K562 (cell line): ENCODE data around the gene PLEKHH3. TPM values are rescaled to one million over a fixed set of nuclear protein-coding genes. Genes with fewer than 3 reads are reported as not detected.

Source experiments
- ATAC-seq: fragments of 200-7000 bp; cut with Tn5 transposase; 3 replicates; pipeline ENCODE4 v1.9.1; 2020; ENCODE audit warnings: moderate library complexity
- BruUV-seq: library from RNA; stranded (reverse); fragments of 400-500 nt; replicated peaks from 2 replicates; lab custom pipeline; 2021; lab: Mats Ljungman, UMichigan
- CTCF ChIA-PET: fragments of 300-600 bp; formaldehyde crosslinking; extraction: SDS; loops from one replicate; lab custom pipeline; 2021; ENCODE audit warnings: low intra/inter-chr PET ratio; lab: Yijun Ruan, JAX
- POLR2A ChIA-PET: fragments of 300-600, 350-650 bp; sonication (Branson Sonifier 250); formaldehyde crosslinking; extraction: SDS; loops from one replicate; lab custom pipeline; 2021; ENCODE audit warnings: antibody characterized with exemption, inconsistent platforms; lab: Yijun Ruan, JAX
- DNase-seq, 4 experiments: peaks; one replicate each; pipeline versions ENCODE4 v3.0.0 to v3.0.0-alpha.2; 2011 to 2018; ENCODE audit warnings: low spot score in 3 of 4, mixed read lengths in 3 of 4; ENCODE audit errors: extremely low read depth in 1 of 4
- FAIRE-seq: peaks from 2 replicates; lab custom pipeline; 2011; peaks lifted over from hg19 to GRCh38; lab: Jason Lieb, UNC
- H2AFZ ChIP-seq: 2 replicates; pipeline ENCODE4 v1.6.0; 2011; ENCODE audit warnings: low read depth, low read length, control low read depth, inconsistent platforms
- H3K27ac ChIP-seq: fragments of 200-600 bp; 3 replicates; pipeline ENCODE4 v1.8.0; 2011; ENCODE audit warnings: low read depth, mild to moderate bottlenecking, control low read depth, inconsistent platforms, low read length, moderate library complexity, mixed read lengths; ENCODE audit errors: extremely low read depth
- H3K27me3 ChIP-seq, 2 experiments: fragments of 300-600 bp in 1 of 2; 2 replicates in 1 of 2; 3 replicates in 1 of 2; pipeline versions ENCODE4 v1.6.0 to v1.8.0; 2011; ENCODE audit warnings: inconsistent platforms in 2 of 2, low read length in 2 of 2, mild to moderate bottlenecking in 1 of 2, mixed read lengths in 1 of 2, moderate library complexity in 1 of 2; ENCODE audit not compliant: control insufficient read depth in 2 of 2, insufficient read depth in 2 of 2
- H3K36me3 ChIP-seq: fragments of 300-600 bp; 3 replicates; pipeline ENCODE4 v1.8.0; 2011; ENCODE audit warnings: mild to moderate bottlenecking, low read length, inconsistent platforms; ENCODE audit not compliant: control insufficient read depth, insufficient read depth
- H3K4me1 ChIP-seq, 2 experiments: fragments of 200-600 bp in 1 of 2; replicated peaks in 1 of 2; 2 replicates in 1 of 2; 3 replicates in 1 of 2; pipeline versions ENCODE4 v1.5.1 to v1.8.0; 2011; ENCODE audit warnings: inconsistent platforms in 2 of 2, low read length in 2 of 2, mild to moderate bottlenecking in 1 of 2, mixed read lengths in 1 of 2, moderate library complexity in 1 of 2; ENCODE audit not compliant: control insufficient read depth in 2 of 2, insufficient read depth in 2 of 2
- H3K4me2 ChIP-seq: 2 replicates; pipeline ENCODE4 v1.6.1; 2011; ENCODE audit warnings: low read length, control low read depth, inconsistent platforms, mixed read lengths; ENCODE audit not compliant: insufficient read depth
- H3K4me3 ChIP-seq: fragments of 200-600 bp; sonication (generic), shearing (Covaris generic); 2 replicates; pipeline ENCODE4 v1.5.1; 2016; ENCODE audit warnings: control low read depth, inconsistent platforms
- H3K79me2 ChIP-seq: fragments of 200-600 bp; 3 replicates; pipeline ENCODE4 v1.8.0; 2011; ENCODE audit warnings: low read length, inconsistent platforms; ENCODE audit not compliant: control insufficient read depth, insufficient read depth
- H3K9ac ChIP-seq, 2 experiments: 2 replicates each; pipeline versions ENCODE4 v1.6.0 to v1.6.1; 2011; ENCODE audit warnings: low read depth in 2 of 2, low read length in 2 of 2, control low read depth in 1 of 2, inconsistent platforms in 1 of 2, mild to moderate bottlenecking in 1 of 2, mixed read lengths in 1 of 2; ENCODE audit not compliant: insufficient read depth in 1 of 2
- H3K9me1 ChIP-seq: one replicate; pipeline ENCODE4 v1.6.0; 2011; ENCODE audit warnings: inconsistent platforms, mild to moderate bottlenecking, low read length, moderate library complexity; ENCODE audit not compliant: control insufficient read depth, insufficient read depth
- H3K9me3 ChIP-seq: replicated peaks from 2 replicates; pipeline ENCODE4 v1.5.1; 2011; ENCODE audit warnings: low read depth, low read length, inconsistent platforms; ENCODE audit not compliant: control insufficient read depth, insufficient read depth
- H4K20me1 ChIP-seq: replicated peaks from 2 replicates; pipeline ENCODE4 v1.6.1; 2011; ENCODE audit warnings: low read length, inconsistent platforms, mixed read lengths; ENCODE audit not compliant: control insufficient read depth, insufficient read depth
- E2F4 ChIP-seq: sonication (generic); formaldehyde crosslinking; IDR thresholded peaks from 2 replicates; pipeline ENCODE4 v1.8.0; 2022; ENCODE audit warnings: mild to moderate bottlenecking, low read depth, missing genetic modification reagents
- NFIC ChIP-seq: fragments of 450-650 bp; IDR thresholded peaks from 2 replicates; pipeline ENCODE4 v1.6.1; 2017; ENCODE audit warnings: mild to moderate bottlenecking, inconsistent platforms
- WGBS: fragments of 100-300 bp; shearing (Covaris generic); methylation state at CpG from one replicate; pipeline ENCODE4 v1.1.6; 2016; ENCODE audit warnings: low coverage, mixed read lengths; ENCODE audit not compliant: insufficient coverage; ENCODE audit errors: missing lambda C conversion rate; 5-methylcytosine and 5-hydroxymethylcytosine counted together
- in situ Hi-C: fragments of 300-500 bp; cut with MboI; formaldehyde crosslinking; loops from 4 replicates; pipeline ENCODE4 v1.15.0; 2018; ENCODE audit warnings: inconsistent platforms, mixed read lengths
- intact Hi-C: fragments of 100-400 bp; cut with micrococcal nuclease; formaldehyde crosslinking; loops from 2 replicates; pipeline ENCODE4 v1.14.2; 2022
- polyA plus RNA-seq, 8 experiments: library from polyadenylated mRNA; depleted of rRNA in 4 of 8; stranded (reverse) in 5 of 8; unstranded in 3 of 8; fragments of >200 nt; fragmentation: Nextera tagmentation in 2 of 8; fragmentation: Illumina TruSeq in 1 of 8; extraction: Ambion mirVana in 2 of 8; extraction: Trizol in 1 of 8; gene quantifications; 2 replicates each; pipeline versions ENCODE4 v1.2.1 to v1.2.3, GENCODE V29; 2011 to 2014; ENCODE audit warnings: inconsistent platforms in 1 of 8, missing spikeins in 1 of 8
- total RNA-seq, 7 experiments: library from RNA; depleted of rRNA in 6 of 7; stranded (reverse); fragments of >200 nt in 6 of 7; fragmentation: Illumina TruSeq in 2 of 7; extraction: Trizol in 2 of 7; gene quantifications; 2 replicates each; pipeline versions ENCODE4 v1.2.1 to v1.2.3, GENCODE V29; 2011 to 2021; ENCODE audit warnings: low replicate concordance in 1 of 7

PLEKHH3 gene
- total and polyA plus RNA-seq, 9 of the 15 experiments (the other 6 are each of a cell fraction or from before 2014, with no cell fraction given), result 0.58 to 34.5 (median 5.0) TPM

DNA sequence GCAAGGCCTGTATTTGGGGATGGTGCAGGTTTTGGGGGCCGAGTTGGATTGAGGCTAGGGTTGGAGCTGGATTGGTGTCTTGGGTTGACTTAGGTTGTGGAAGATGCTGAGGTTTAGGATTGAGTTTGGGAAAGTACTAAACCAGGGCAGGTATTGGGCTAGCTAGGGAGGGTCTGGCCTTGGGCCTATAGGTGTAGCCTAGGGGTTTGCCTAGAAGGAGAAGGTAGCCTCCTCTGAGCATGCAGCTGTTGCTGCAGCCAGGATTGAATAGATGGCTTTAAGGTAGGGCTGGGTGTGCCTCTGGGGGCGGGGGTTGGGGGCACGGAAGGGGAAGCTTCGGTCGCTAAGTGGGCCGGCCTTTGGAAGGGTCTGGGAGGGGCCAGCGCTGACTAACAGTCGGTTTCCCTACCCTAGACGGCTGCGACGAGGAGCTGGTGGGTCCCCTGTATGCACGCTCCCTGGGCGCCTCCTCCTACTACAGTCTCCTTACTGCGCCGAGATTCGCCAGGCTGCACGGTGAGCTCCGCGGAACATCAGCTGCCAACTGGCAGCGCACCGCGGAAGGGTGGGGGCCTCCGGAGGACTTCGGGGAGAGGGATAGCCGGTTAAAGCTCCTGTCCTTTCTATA lies 6.7 kb upstream of the PLEKHH3 start:
- no peak for DNase-seq
- BruUV-seq, result no TSS peak
- POLR2A ChIA-PET, result interaction anchor here (0.6 to 1.0 kb wide), 5 partner anchors 9 to 100 kb away, joined by 3 to 5 read pairs (median 4); partner anchors contain the start of gene VPS25
- Histone ChIP-seq H3K79me2 (peaks cover 5% of the 10 kb centered on the region; the same call in 1 of the 3 replicates), H4K20me1 (no peaks in the 10 kb centered on the region), H3K4me3 (no peak overlapping the region), H3K4me1 (peaks cover 22 to 73% of the 10 kb centered on the region in 2 experiments), H3K9ac (0 out of 4 replicates have a peak overlapping the region, but pooled peaks of 1 of the 2 experiments have one; percentile 3), H3K27ac (no peak overlapping the region), H2AFZ (no peak overlapping the region), H3K27me3 (no peaks in the 10 kb centered on the region), H3K9me3 (no peaks in the 10 kb centered on the region), H3K36me3 (no peaks in the 10 kb centered on the region), H3K9me1 (no peaks in the 10 kb centered on the region), H3K4me2 (no peak overlapping the region)
- WGBS, result 78% methylated on average over 22 of the region's 25 CpGs
- in situ Hi-C loops, result no loop called here
- ATAC-seq, result no peak
- 0 out of 2 replicates have a peak, but pooled peaks have one; percentile 17 for TF ChIP-seq NFIC
- no peak for TF ChIP-seq E2F4 (CRISPR knock-in tag)
- intact Hi-C loops, result no loop called here
- CTCF ChIA-PET, result no interaction called here
- FAIRE-seq, result no peak
